HL-60/S4 treated with phorbol 12-myristate 13-acetate at 8.2 ng/mL for 4 days and 3 days (cell line): Measurements from ENCODE around the gene CTNNA1.
"Not testable (repeated sequence)": the region's sequence is repeated elsewhere in the genome, so short reads cannot be mapped to it uniquely, and the experiment has no call there.

ENCODE experiments used
- in situ Hi-C: fragments of 300-500 bp; cut with MboI; formaldehyde crosslinking; loops from 2 replicates; pipeline ENCODE4 v1.15.0; 2022; ENCODE audit warnings: low sequenced_read_pairs

Gene CTNNA1, protein sequence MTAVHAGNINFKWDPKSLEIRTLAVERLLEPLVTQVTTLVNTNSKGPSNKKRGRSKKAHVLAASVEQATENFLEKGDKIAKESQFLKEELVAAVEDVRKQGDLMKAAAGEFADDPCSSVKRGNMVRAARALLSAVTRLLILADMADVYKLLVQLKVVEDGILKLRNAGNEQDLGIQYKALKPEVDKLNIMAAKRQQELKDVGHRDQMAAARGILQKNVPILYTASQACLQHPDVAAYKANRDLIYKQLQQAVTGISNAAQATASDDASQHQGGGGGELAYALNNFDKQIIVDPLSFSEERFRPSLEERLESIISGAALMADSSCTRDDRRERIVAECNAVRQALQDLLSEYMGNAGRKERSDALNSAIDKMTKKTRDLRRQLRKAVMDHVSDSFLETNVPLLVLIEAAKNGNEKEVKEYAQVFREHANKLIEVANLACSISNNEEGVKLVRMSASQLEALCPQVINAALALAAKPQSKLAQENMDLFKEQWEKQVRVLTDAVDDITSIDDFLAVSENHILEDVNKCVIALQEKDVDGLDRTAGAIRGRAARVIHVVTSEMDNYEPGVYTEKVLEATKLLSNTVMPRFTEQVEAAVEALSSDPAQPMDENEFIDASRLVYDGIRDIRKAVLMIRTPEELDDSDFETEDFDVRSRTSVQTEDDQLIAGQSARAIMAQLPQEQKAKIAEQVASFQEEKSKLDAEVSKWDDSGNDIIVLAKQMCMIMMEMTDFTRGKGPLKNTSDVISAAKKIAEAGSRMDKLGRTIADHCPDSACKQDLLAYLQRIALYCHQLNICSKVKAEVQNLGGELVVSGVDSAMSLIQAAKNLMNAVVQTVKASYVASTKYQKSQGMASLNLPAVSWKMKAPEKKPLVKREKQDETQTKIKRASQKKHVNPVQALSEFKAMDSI

DNA sequence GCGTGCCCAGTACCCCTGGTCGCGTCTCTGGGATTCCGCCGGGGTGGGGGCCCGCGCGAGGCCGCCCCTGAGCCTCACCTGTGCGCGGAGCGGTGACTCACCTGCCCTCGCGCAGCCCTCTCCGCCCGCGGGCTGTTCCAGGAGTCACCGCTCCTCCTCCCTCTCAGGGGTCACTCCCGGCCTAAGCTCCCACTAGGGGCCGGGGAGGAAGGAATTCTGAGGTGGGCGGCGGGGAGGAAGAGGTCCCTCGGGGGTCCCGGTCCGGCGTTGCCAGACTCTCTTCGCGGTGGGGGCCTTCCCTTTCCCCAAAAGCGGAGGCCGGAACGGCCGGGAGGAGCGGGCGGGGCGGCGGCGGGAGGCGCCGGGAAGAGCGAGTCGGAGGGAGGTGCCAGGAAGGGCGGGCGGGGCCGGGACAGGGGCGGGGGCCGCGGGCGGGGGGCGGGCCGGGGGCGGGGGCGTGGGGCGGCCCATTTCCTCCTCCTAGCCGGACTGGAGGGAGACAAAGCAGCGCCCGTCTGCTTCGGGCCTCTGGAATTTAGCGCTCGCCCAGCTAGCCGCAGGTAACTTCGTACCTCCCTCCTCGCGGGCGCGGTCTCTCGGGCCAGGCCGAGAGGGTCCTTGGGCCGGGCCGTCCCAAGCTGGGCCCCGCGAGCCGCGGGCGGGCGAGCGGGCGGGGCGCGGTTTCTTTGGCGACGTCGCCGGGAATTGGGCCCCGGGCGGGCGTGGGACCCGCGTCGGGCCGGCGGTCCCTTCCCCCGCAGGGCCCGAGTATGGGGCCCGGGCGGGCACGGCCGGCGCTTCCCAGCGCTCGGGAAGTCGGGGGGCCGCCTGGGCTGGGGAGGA, at the start of gene CTNNA1:
TSS of gene CTNNA1 (plus strand) at position 475 of the 843 bp plus-strand sequence. CDS start 28,500 bp downstream, outside the sequence.
- in situ Hi-C loops = no loop called here

DNA sequence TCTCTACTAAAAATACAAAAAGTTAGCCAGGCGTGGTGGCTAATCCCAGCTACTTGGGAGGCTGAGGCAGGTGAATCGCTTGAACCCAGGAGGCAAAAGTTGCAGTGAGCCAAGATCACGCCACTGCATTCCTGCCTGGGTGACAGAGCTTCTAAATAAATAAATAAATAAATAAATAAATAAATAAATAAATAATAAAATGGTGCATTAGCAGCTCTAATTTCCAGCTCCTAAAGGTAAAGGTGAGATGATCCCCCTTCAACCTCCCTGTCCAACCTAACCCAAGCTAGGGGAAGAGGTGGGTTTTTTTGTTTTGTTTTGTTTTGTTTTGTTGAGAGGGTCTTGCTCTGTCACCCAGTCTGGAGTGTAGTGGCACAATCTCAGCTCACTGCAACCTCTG, 49.4 kb upstream of the CTNNA1 start:
- in situ Hi-C loops = not testable (repeated sequence)

DNA sequence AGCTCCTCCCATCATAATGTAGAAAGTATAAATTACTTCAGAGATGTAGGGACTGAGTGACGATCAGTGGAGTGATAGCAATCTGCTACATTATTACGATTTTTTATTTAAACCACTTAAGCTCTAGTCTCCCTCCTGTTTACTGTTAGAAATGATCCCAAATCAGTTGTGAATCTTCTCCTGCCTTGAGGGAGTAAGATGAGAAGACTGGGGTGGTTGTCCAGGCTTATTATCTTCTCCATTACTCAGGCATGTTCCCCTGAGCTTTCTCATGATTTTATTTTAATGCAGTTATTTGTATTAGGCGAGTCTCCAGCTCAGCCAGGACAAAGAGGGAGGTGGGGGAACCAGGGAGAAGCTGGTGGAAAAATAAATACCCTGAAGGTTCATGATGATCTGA, 48.2 kb upstream of the CTNNA1 start:
- in situ Hi-C loops = no loop called here

DNA sequence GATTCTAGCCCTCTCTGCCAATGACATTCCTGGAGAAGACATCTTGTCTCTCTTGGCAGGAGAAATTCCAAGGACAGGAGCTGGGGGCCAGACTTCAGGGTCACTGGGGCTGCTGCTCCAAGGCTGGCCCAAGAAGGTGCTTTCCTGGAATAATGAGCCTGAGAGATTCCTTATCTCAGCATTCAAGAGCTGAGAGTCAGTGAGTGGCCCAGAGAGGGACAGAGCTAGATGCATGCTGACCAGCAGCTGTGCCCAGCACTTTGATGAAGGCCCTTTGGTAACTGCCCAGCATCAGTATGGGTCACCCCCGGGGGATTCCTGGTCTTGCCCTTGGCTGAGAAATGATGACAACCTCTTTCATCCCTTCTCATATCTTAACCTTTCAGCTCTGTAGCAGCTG, 47.7 kb upstream of the CTNNA1 start:
- in situ Hi-C loops = no loop called here

DNA sequence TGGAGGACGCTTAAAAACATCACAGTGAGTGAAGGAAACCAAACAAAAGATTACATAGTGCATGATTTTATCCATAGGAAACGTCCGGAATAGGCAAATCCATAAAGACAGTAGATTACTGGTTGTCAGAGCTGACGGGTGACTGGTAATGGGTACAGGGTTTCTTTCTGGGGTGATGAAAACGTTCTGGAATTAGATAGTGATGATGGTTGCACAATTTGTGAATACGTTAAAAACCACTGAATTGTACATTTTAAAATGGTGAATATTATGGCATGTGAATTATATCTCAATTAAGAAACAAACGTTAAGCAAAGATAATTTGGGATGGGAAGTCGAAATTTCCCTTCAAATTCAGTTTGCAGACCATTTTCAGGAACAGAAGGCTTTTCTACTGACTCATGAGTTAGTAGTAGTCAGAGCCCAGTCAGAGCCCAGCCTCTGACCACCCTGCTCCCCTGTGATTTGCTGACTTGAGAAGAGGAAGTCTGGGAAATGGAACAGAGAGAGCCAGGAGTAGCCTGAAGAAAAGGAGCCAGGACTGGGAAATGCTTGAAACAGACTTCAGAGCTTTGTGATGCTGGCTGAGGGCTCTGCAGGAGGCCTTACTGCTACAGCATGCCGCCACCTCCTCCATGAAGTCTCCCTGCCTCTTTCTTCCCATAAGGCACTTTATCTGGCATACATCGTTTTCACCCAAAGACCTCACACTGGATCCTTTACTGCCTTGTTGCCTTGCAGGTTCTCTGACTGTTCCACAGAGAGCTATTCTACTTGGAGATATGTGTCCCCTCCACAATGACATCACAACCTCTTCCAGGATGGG, 46.4 kb upstream of the CTNNA1 start:
- in situ Hi-C loops = no loop called here

DNA sequence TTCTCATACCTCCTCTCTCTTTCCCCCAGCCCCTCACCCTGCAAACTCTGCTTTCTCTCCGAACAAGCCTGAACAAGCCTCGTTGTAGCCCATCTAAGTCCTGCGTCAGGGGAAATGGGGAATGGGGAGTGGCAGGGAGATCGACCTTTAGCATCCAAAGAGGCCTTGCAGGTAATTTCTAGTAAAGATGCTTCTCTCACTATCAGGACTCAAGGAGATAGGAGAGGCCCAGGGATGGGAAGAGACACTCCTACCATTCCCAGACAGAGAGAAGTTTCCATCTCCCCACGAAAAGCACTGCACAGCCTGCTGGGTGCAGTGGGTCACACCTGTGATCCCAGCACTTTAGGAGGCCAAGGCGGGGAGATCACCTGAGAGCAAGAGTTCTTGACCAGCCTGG, 44.4 kb upstream of the CTNNA1 start:
- in situ Hi-C loops = no loop called here

DNA sequence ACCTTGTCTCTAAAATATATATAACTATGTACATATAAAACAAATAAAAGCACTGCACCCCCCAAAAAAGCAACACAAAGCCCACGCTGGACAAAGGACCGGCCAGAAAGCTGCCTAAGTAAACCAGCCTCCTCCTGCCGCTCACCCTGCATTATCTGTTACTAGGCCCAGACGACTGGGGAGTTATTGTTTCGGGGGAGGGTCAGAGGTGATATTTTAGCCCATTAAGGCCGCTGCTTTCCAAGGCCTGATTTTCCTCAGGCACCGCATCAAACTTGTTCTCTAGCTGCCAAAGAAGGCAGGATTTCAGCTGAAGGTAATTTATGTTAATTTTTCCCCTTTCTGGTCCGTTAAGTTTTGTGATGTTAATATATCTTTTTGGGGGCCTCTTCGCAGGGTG, 44.0 kb upstream of the CTNNA1 start:
- in situ Hi-C loops = no loop called here

DNA sequence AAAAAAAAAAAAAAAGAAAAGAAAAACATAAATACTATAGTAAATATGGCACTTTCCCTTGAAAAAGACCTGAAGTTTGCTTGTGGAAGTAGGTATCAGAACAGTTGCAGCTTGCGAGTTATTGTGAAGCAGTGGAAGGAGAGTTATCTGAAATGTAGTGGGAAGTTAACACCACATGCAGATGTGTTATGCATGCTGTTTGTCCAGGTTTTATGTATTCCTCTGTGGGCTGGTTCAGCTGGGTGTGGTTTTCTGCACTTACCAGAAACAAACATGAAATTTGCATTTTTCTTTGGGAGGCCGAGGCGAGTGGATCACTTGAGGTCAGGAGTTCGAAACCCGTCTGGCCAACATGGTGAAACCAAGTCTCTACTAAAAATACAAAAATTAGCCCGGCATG, 42.1 kb upstream of the CTNNA1 start:
- in situ Hi-C loops = no loop called here

DNA sequence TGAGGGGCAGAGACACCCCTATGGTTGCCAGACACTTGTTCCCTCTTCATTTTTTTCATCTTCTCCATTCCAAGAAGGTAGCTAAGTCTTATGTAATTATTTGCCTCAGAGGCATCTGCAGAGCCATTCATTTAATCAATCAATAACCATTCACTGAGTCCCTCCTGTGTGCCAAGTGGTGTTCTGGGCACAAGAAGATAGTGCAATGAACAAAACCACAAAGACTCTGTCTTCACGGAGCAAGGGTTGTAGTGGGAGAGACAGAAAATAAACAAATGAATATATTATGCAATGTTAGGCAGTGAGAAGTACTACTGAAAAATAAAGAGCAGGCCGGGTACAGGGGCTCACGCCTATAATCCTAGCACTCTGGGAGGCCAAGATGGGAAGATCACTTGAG, 41.4 kb upstream of the CTNNA1 start:
- in situ Hi-C loops = no loop called here

DNA sequence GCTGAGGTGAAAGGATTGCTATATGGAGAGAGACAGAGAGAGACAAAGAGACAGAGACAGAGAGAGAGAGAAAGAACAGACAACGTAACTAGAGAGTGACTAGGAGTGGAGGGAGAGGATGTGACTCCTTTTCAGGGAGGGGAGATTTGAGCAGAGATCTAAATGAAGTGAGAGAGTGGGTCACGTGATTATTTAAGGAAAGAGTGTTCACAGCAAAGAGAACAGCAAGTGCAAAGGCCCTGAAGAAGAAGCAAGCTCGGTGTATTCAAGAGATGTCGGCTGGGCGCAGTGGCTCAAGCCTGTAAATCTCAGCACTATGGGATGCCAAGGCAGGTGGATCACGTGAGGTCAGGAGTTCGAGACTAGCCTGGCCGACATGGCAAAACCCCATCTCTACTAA, 40.9 kb upstream of the CTNNA1 start:
- in situ Hi-C loops = no loop called here

DNA sequence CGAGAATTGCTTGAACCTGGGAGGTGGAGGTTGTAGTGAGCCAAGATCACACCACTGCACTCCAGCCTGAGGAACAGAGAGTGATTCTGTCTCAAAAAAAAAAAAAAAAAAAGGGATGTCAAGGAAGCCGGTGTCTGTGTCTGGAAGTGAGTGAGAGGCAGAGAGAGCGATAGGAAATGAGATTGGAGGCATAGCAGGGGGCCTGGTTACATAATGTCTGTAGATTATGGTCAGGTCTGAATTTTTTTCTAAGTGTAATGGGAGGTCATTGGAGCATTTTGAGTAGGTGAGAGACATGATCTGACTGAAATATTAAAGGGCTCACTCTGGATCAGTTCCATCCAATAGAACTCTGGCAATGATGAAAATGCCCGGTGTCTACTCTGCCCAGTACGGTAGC, 40.4 kb upstream of the CTNNA1 start:
- in situ Hi-C loops = no loop called here

DNA sequence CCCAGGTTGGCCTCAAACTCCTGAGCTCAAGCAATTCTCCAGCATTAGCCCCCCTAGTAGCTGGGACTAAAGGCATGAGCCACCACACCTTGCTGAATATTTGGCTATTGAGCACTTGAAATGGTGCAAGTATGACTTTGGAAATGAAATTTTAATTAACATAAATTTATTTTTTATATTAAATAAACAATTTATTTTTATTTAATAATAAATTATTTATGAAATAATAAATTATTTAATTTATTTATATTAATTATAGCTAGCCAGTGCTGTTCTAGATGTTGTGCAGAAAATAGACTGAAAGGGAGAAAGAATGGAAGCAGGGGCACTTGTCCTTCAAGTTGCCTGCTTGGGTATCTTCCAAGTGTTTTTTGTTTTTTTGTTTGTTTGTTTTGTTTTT, 40.0 kb upstream of the CTNNA1 start:
- in situ Hi-C loops = no loop called here

DNA sequence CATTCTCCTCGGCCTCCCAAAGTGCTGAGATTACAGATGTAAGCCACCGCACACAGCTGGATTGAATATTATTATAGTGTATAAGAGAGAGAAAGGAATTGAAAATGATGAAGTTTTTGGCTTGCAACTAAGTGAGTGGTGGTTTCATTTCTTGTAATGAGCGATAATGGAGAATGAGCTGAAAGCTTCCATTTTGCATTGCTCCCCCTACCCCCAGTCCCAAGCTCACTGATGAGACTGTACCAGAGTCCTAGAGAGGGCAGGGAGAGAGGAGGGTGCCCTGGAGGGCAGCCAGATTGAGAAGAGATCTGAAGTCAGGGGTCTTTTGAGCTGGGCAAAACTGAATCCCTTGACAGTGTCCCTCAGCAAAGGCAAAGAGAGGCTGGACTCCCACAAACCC, 38.5 kb upstream of the CTNNA1 start:
- in situ Hi-C loops = no loop called here

DNA sequence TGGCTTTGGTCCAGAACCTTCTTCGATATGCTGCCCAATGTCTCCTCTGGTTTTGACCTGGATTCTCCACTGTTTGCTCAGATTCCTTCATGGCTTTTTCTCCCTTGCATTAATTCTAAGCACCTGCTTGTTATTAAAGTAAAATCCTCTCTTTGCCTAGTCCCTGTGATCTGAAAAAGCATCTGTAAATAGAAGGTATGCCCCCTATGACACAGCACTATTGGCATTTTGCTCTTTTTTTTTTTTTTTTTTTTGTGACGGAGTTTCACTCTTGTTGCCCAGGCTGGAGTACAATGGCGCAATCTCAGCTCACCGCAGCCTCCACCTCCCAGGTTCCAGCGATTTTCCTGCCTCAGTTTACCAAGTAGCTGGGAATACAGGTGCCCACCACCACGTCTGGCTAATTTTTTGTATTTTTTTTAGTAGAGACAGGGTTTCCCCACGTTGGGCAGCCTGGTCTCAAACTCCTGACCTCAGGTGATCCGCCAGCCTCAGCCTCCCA, 37.2 kb upstream of the CTNNA1 start:
- in situ Hi-C loops = not testable (repeated sequence)

DNA sequence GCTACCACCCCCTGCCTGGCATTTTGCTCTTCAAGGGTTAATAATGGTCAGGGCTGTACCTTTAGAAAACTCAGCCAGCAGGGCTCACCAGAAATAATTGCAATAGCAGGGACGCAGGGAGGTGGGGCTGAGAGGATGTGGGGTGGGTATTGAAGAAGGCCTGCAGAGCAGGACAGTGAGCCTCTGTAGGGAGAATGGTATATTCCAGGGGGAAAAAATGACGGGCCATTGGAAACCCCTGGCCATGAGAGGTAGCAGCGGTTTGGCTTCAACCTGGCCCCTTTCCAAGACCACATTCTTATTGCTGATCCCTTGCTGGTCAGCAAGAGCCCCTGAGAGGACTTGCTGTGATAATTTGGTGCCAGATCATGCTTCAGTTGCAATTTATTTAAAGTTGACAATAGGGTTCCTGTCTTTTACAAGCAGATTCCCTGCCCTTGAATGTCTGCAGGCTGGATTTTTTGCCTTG, 36.7 kb upstream of the CTNNA1 start:
- in situ Hi-C loops = no loop called here

DNA sequence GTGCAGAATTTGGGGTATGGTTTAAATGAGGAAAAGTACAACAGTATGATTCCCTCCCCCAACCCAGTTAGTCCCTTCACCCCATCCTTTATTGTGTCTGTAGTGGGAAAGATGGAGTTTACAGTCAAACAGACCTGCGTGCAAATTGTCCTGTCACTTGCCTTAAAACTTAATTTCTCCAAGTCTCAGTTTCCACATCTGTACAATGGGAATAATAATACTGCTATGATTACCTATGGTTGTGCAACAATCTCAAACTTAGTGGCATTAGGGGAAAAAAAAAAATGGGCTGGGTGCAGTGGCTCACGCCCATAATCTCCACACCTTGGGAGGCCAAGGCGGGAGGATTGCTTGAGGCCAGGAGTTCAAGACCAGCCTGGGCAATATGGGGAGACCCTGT, 35.8 kb upstream of the CTNNA1 start:
- in situ Hi-C loops = no loop called here

DNA sequence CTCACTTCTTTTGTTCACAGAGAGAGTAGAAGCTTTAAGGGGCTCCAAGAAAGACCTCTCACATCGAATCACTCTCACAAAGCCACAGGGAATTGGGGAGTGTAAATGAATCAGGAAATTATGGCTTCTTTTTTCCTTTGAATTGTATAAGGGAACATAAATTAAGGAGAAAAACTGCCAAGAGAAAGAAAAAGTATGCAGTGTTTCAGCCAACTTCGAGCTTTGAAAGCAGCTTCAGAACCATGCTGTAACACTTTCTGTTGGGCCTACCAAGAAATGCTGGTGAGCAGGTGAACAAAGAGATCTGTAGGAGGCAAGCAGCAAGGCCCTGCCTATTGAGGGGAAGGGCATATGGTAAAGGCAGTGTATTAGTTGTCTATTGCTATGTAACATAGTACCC, 33.4 kb upstream of the CTNNA1 start:
- in situ Hi-C loops = no loop called here

DNA sequence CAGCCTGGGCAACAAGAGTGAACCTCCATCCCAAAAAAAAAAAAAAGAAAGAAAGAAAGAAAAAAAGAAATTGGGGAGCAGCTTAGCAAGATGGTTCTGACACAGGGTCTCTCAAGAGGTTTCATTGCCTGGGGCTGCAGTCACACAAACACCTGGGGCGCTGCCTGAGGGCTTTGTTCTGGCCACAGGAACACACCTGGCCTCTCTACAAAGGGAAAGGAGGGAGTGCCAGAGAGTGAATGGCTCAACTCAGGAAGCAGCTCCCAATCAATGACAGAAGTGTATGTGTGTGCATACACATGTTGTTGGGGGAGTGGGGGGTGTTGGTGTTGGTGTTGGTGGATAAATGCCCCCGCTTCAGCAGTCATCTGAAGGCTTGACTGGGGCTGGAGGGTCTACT, 32.4 kb upstream of the CTNNA1 start:
- in situ Hi-C loops = no loop called here

DNA sequence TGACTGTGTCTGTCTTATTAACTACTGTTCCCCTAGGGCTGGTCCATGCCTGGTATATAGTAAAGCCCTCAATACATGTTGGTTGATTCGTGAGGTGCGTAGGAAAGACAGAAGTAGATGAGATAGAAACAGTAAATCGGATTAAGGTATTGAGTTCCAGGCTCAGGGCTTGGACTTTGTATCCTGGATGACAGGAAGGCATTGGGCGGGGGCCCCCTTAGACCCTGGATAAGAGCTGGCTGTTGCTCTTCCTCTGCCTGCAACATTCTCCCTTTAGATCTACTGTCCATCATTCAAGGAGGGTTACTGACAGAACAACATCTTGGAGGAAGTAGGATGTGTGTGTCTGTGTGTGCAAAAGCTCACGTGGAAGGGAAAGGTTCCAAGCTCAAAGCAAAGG, 31.2 kb upstream of the CTNNA1 start:
- in situ Hi-C loops = no loop called here
